Measurements from ENCODE around the gene ITGAD.

Gene ITGAD

GRCh38 chr16:31402687-31403086 lies 9.6 kb downstream of the ITGAD start:
- TF ChIP-seq CTCF (IDR thresholded peaks at IDR 0.05; ENCODE audit: insufficient read depth, low read length, poor library complexity, severe bottlenecking): no peak
- no peak for DNase-seq (ENCODE audit: extremely low read depth, insufficient read length)

GRCh38 chr16:31403590-31404352 lies 10.6 kb downstream of the ITGAD start:
- Histone ChIP-seq H3K36me3 (ENCODE audit: control insufficient read depth, insufficient read depth, low read length) (no peaks in the 10 kb centered on the region), H3K27me3 (replicated peaks; ENCODE audit: control insufficient read depth, insufficient read depth, low read length) (no peaks in the 10 kb centered on the region), H3K4me3 (replicated peaks; ENCODE audit: low read depth, low read length) (no peak overlapping the region)
- DNase-seq (ENCODE audit: extremely low read depth, insufficient read length): no peak
- TF ChIP-seq CTCF (IDR thresholded peaks at IDR 0.05; ENCODE audit: insufficient read depth, low read length, poor library complexity, severe bottlenecking): no peak

More at GRCh38 chr16:31402687-31403086, 9.6 kb downstream of the ITGAD start:
- Histone ChIP-seq H3K27me3 (replicated peaks; ENCODE audit: control insufficient read depth, insufficient read depth, low read length) (no peaks in the 10 kb centered on the region), H3K4me3 (replicated peaks; ENCODE audit: low read depth, low read length) (no peak overlapping the region), H3K36me3 (ENCODE audit: control insufficient read depth, insufficient read depth, low read length) (no peaks in the 10 kb centered on the region)

- Histone ChIP-seq H3K4me3 (replicated peaks; ENCODE audit: low read depth, low read length) (peak overlapping the region; percentile 9; the same call in 1 of the 2 replicates), H3K27me3 (replicated peaks; ENCODE audit: control insufficient read depth, insufficient read depth, low read length) (no peaks in the 10 kb centered on the region), H3K36me3 (ENCODE audit: control insufficient read depth, insufficient read depth, low read length) (no peaks in the 10 kb centered on the region)
- DNase-seq (ENCODE audit: extremely low read depth, insufficient read length): no peak
- no peak for TF ChIP-seq CTCF (IDR thresholded peaks at IDR 0.05; ENCODE audit: insufficient read depth, low read length, poor library complexity, severe bottlenecking)
These were observed 11.4 kb downstream of the ITGAD start for GRCh38 chr16:31404353-31405064.

- no peak overlapping the region for H3K4me3 ChIP-seq (replicated peaks; ENCODE audit: low read depth, low read length)
- no peaks in the 10 kb centered on the region; the same call in 1 of the 2 replicates for H3K27me3 ChIP-seq (replicated peaks; ENCODE audit: control insufficient read depth, insufficient read depth, low read length)
- DNase-seq (ENCODE audit: extremely low read depth, insufficient read length): no peak
- no peaks in the 10 kb centered on the region for H3K36me3 ChIP-seq (ENCODE audit: control insufficient read depth, insufficient read depth, low read length)
- TF ChIP-seq CTCF (IDR thresholded peaks at IDR 0.05; ENCODE audit: insufficient read depth, low read length, poor library complexity, severe bottlenecking): no peak
These were observed 14.3 kb downstream of the ITGAD start for GRCh38 chr16:31407406-31407805.

GRCh38 chr16:31409433-31409832 lies 16.3 kb downstream of the ITGAD start:
- Histone ChIP-seq H3K36me3 (ENCODE audit: control insufficient read depth, insufficient read depth, low read length) (no peaks in the 10 kb centered on the region), H3K27me3 (replicated peaks; ENCODE audit: control insufficient read depth, insufficient read depth, low read length) (no peaks in the 10 kb centered on the region; the same call in 1 of the 2 replicates), H3K4me3 (replicated peaks; ENCODE audit: low read depth, low read length) (no peak overlapping the region)
- no peak for TF ChIP-seq CTCF (IDR thresholded peaks at IDR 0.05; ENCODE audit: insufficient read depth, low read length, poor library complexity, severe bottlenecking)
- DNase-seq (ENCODE audit: extremely low read depth, insufficient read length): no peak

All from GM06990 (cell line).